CD4-positive, alpha-beta T cell (primary cell): ENCODE results near the gene SERPINB6. TPM values are rescaled to one million over a fixed set of nuclear protein-coding genes. Genes with fewer than 3 reads are reported as not detected.

Experiments used
- ATAC-seq: fragments of 200-7000 bp; cut with Tn5 transposase; one replicate; pipeline ENCODE4 v1.10.0; 2022; ENCODE audit warnings: mild to moderate bottlenecking; ENCODE audit not compliant: poor library complexity
- CTCF ChIA-PET: fragments of 350-600 bp; sonication (Branson Sonifier 250); formaldehyde crosslinking; loops from one replicate; lab custom pipeline; 2021; ENCODE audit warnings: antibody characterized with exemption, inconsistent platforms; lab: Charles Lee
- POLR2A ChIA-PET: fragments of 350-600 bp; sonication (Branson Sonifier 250); formaldehyde crosslinking; loops from one replicate; lab custom pipeline; 2021; ENCODE audit warnings: antibody characterized with exemption, inconsistent platforms; lab: Charles Lee
- DNase-seq, 14 experiments: peaks; one replicate each; pipeline ENCODE4 v3.0.0-alpha.2; 2013 to 2020; ENCODE audit warnings: mixed read lengths in 2 of 14
- H3K27ac ChIP-seq, 2 donors: one replicate each; pipeline versions ENCODE4 v1.5.1 to v1.7.0; 2013; ENCODE audit warnings: low read length in 2 of 2, low read depth in 1 of 2, mild to moderate bottlenecking in 1 of 2
- H3K27me3 ChIP-seq, 2 experiments: 1 replicate in 1 of 2; 2 replicates in 1 of 2; pipeline versions ENCODE4 v1.6.1 to v1.7.0; 2013; ENCODE audit warnings: low read length in 2 of 2, control low read depth in 1 of 2, mild to moderate bottlenecking in 1 of 2, moderate library complexity in 1 of 2; ENCODE audit not compliant: insufficient read depth in 2 of 2, control insufficient read depth in 1 of 2
- H3K36me3 ChIP-seq: one replicate; pipeline ENCODE4 v1.6.1; 2013; ENCODE audit warnings: low read length, control low read depth; ENCODE audit not compliant: insufficient read depth
- H3K4me1 ChIP-seq: one replicate; pipeline ENCODE4 v1.6.1; 2013; ENCODE audit warnings: low read length, control low read depth; ENCODE audit not compliant: insufficient read depth
- H3K4me3 ChIP-seq: one replicate; pipeline ENCODE4 v1.5.1; 2013; ENCODE audit warnings: mild to moderate bottlenecking, low read length, moderate library complexity
- H3K9me3 ChIP-seq, 2 experiments: 1 replicate in 1 of 2; 2 replicates in 1 of 2; pipeline versions ENCODE4 v1.6.1 to v1.7.0; 2013; ENCODE audit warnings: low read length in 2 of 2, mild to moderate bottlenecking in 2 of 2, control low read depth in 1 of 2, moderate library complexity in 1 of 2; ENCODE audit not compliant: control insufficient read depth in 1 of 2, insufficient read depth in 1 of 2
- H3K27ac Mint-ChIP-seq: one replicate; pipeline ENCODE4 v1.8.0; 2020; ENCODE audit warnings: mixed read lengths
- H3K27me3 Mint-ChIP-seq: one replicate; pipeline ENCODE4 v1.8.0; 2021; ENCODE audit warnings: mixed read lengths
- H3K36me3 Mint-ChIP-seq: one replicate; pipeline ENCODE4 v1.8.0; 2021; ENCODE audit warnings: low read depth, mixed read lengths
- H3K4me1 Mint-ChIP-seq: one replicate; pipeline ENCODE4 v1.8.0; 2021; ENCODE audit warnings: low read depth, mixed read lengths
- H3K4me3 Mint-ChIP-seq: one replicate; pipeline ENCODE4 v1.8.0; 2020; ENCODE audit warnings: mild to moderate bottlenecking, mixed read lengths
- H3K9me3 Mint-ChIP-seq: one replicate; pipeline ENCODE4 v1.8.0; 2020; ENCODE audit warnings: mixed read lengths
- intact Hi-C, 2 experiments: fragments of 100-400 bp; cut with DNase I in 1 of 2; cut with micrococcal nuclease in 1 of 2; formaldehyde crosslinking; loops; one replicate each; pipeline versions ENCODE4 v1.15.1 to v1.9.0; 2023 to 2025; cut with DNase I, micrococcal nuclease
- total RNA-seq, 174 experiments: library from RNA in 2 of 174; stranded (reverse) in 2 of 174; gene quantifications; one replicate each; pipeline ENCODE4 v1.2.3 and lab custom pipeline; 2021 to 2026
- TF ChIP-seq, protein P1 (sequence below): fragments of 200-600 bp; IDR thresholded peaks from one replicate; pipeline ENCODE4 v1.8.0; 2022; ENCODE audit warnings: antibody characterized with exemption, mild to moderate bottlenecking

Gene SERPINB6
- total RNA-seq, 2 experiments from 2014 or later: 11.0 to 11.9 TPM

DNA sequence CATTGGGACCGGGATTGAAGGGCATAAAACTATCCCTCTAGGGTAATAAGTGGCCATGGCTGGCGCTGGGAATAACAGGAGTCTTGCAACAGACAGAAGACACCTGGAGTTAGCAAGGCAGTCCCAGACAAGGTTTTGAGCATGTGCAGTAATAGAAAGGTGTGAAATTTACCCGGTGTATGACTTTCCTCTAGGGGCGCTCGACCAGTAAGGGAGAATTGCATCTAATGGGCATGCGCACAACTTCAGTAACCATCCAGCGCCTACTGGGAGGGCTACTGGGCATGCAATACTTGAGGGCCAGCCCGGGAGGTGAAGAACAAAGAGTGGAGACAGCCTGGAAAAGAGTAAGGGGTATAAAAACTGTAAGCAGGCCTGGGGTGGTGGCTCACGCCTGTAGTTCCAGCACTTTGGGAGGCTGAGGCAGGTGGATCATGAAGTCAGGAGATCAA is 32.7 kb downstream of the SERPINB6 start:
- peaks cover 54% of the 10 kb centered on the region for H3K4me1 Mint-ChIP-seq
- no peak for DNase-seq

DNA sequence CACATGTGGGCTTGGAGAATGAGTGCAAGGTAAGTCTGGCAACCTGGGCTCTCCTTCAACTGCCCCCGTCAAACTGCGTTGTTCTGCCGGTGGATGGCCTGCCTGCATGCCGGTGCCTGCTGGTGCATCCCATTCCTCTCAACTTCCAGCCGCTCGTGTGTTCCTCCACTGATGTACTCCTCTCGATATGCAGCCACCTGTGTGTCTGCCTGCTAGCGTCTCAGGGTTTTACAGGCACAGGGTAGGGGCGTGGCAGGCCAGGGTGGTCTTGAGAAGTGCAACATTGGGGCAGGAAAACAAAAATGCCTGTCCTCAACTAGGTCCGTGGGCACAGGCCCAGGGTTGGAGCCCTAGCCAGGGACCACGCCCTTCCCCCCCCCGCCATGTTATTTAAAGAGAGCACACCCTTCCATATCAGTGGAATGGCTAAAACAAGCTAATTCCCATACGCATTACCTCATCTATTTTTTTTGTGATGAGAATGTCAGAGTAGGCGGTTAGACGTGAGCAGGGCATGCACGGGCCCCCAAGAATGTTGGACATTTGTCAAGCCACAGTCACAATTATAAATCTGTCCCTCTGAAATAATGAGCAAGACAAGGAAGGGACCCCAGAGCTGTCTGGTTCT is 33.2 kb downstream of the SERPINB6 start:
- CTCF ChIA-PET: no interaction called here
- TF ChIP-seq, protein P1, sequence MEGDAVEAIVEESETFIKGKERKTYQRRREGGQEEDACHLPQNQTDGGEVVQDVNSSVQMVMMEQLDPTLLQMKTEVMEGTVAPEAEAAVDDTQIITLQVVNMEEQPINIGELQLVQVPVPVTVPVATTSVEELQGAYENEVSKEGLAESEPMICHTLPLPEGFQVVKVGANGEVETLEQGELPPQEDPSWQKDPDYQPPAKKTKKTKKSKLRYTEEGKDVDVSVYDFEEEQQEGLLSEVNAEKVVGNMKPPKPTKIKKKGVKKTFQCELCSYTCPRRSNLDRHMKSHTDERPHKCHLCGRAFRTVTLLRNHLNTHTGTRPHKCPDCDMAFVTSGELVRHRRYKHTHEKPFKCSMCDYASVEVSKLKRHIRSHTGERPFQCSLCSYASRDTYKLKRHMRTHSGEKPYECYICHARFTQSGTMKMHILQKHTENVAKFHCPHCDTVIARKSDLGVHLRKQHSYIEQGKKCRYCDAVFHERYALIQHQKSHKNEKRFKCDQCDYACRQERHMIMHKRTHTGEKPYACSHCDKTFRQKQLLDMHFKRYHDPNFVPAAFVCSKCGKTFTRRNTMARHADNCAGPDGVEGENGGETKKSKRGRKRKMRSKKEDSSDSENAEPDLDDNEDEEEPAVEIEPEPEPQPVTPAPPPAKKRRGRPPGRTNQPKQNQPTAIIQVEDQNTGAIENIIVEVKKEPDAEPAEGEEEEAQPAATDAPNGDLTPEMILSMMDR: no peak
- no peak for ATAC-seq
- Histone ChIP-seq H3K4me1 (peaks cover 59% of the 10 kb centered on the region), H3K27me3 (no peaks in the 10 kb centered on the region), H3K9me3 (peaks cover 0 to 31% of the 10 kb centered on the region in 2 experiments), H3K4me3 (no peak overlapping the region), H3K27ac (peak overlapping the region in 1 of 2 donors; percentile 47), H3K36me3 (no peaks in the 10 kb centered on the region)
- peaks cover 49% of the 10 kb centered on the region for H3K4me1 Mint-ChIP-seq
- no peaks in the 10 kb centered on the region for H3K9me3 Mint-ChIP-seq
- peak overlapping the region; percentile 18 for H3K4me3 Mint-ChIP-seq
- POLR2A ChIA-PET: interaction anchor here (2.2 kb wide), 1 partner anchor 33 kb away, joined by 6 read pairs; the partner anchor contains the start of gene SERPINB6
- no peak for DNase-seq
- H3K27ac Mint-ChIP-seq: no peak overlapping the region
- H3K36me3 Mint-ChIP-seq: peaks cover 5% of the 10 kb centered on the region
- H3K27me3 Mint-ChIP-seq: no peaks in the 10 kb centered on the region
- intact Hi-C loops: no loop called here

More for the DNA sequence above, 32.7 kb downstream of the SERPINB6 start:
- Histone ChIP-seq H3K9me3 (peaks cover 0 to 31% of the 10 kb centered on the region in 2 experiments), H3K27ac (peak overlapping the region in 1 of 2 donors; percentile 47), H3K27me3 (no peaks in the 10 kb centered on the region), H3K4me3 (no peak overlapping the region), H3K4me1 (peaks cover 65% of the 10 kb centered on the region), H3K36me3 (no peaks in the 10 kb centered on the region)
- Mint-ChIP-seq H3K27me3 (no peaks in the 10 kb centered on the region), H3K27ac (peak overlapping the region; percentile 63), H3K36me3 (peaks cover 5% of the 10 kb centered on the region), H3K4me3 (no peak overlapping the region), H3K9me3 (no peaks in the 10 kb centered on the region)
- TF ChIP-seq, protein P1: no peak
- ATAC-seq: no peak
- ChIA-PET CTCF (no interaction called here), POLR2A (no interaction called here)
- intact Hi-C loops: no loop called here

DNA sequence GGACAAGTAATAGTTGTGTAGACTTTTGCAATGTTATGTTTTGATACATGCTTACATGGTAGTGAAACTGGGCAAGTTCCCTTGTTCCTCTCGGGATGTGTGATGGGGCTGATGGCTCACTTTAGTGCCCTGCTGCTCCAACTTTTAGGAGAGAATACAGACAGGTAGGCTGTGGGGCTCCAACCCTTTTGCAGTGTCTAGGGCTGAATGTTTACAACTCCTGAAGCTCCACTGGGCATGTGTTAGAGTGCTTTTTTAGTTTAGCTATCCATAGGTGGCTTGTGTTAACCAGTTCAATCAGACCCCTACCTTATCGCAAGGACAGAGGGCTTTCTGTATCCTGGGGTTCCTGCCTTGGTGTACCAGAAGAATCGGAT is 33.8 kb downstream of the SERPINB6 start:
- H3K36me3 ChIP-seq: no peaks in the 10 kb centered on the region
- ATAC-seq: no peak
- H3K4me1 ChIP-seq: peaks cover 54% of the 10 kb centered on the region
- H3K4me3 ChIP-seq: no peak overlapping the region
- TF ChIP-seq, protein P1: no peak
- Mint-ChIP-seq H3K4me3 (no peak overlapping the region), H3K36me3 (peaks cover 5% of the 10 kb centered on the region), H3K4me1 (peaks cover 44% of the 10 kb centered on the region), H3K9me3 (no peaks in the 10 kb centered on the region), H3K27me3 (no peaks in the 10 kb centered on the region), H3K27ac (peak overlapping the region; percentile 81)
- CTCF ChIA-PET: interaction anchor here (1.3 kb wide), 1 partner anchor 103 kb away, joined by 3 read pairs; no protein-coding TSS in a partner anchor
- H3K27me3 ChIP-seq: no peaks in the 10 kb centered on the region
- peaks cover 0 to 31% of the 10 kb centered on the region in 2 experiments for H3K9me3 ChIP-seq
- H3K27ac ChIP-seq: peak overlapping the region in 1 of 2 donors; percentile 47
- DNase-seq: no peak
- POLR2A ChIA-PET: interaction anchor here (1.1 to 2.2 kb wide), 4 partner anchors 34 to 91 kb away, joined by 3 to 16 read pairs (median 8); partner anchors contain the start of gene SERPINB6
- intact Hi-C loops: no loop called here
